OCI-LY1 (cell line): ENCODE measurements around the gene NCF2.

Source experiments
- H2AFZ ChIP-seq: fragments of 200-600 bp; sonication (generic), shearing (Covaris generic); 2 replicates; pipeline ENCODE4 v1.6.0; 2014; ENCODE audit warnings: antibody characterized with exemption, mild to moderate bottlenecking, low read length
- H3F3A ChIP-seq: fragments of 200-600 bp; sonication (generic), shearing (Covaris generic); 2 replicates; pipeline ENCODE4 v1.6.0; 2014; ENCODE audit warnings: mild to moderate bottlenecking, antibody characterized with exemption, low read length, moderate library complexity; ENCODE audit not compliant: insufficient read depth
- H3K27ac ChIP-seq: fragments of 200-600 bp; sonication (generic); 2 replicates; pipeline ENCODE4 v1.5.1; 2014; ENCODE audit warnings: low read length, mixed run types, mild to moderate bottlenecking, low read depth; ENCODE audit not compliant: poor library complexity, severe bottlenecking
- H3K27me3 ChIP-seq: fragments of 200-600 bp; sonication (generic); 2 replicates; pipeline ENCODE4 v1.6.0; 2014; ENCODE audit warnings: antibody characterized with exemption, mild to moderate bottlenecking, low read length, moderate library complexity; ENCODE audit not compliant: insufficient read depth
- H3K36me3 ChIP-seq: fragments of 200-600 bp; sonication (generic); 2 replicates; pipeline ENCODE4 v1.6.1; 2014; ENCODE audit warnings: mild to moderate bottlenecking, antibody characterized with exemption, low read length, moderate library complexity, mixed read lengths; ENCODE audit not compliant: insufficient read depth
- H3K4me1 ChIP-seq: fragments of 200-600 bp; sonication (generic); 2 replicates; pipeline ENCODE4 v1.5.1; 2014; ENCODE audit warnings: mild to moderate bottlenecking, low read length, moderate library complexity; ENCODE audit not compliant: insufficient read depth, severe bottlenecking
- H3K4me2 ChIP-seq: fragments of 200-600 bp; sonication (generic), shearing (Covaris generic); 2 replicates; pipeline ENCODE4 v1.6.1; 2014; ENCODE audit warnings: low read length
- H3K4me3 ChIP-seq: fragments of 200-600 bp; sonication (generic); 2 replicates; pipeline ENCODE4 v1.5.1; 2014; ENCODE audit warnings: low read length, low read depth, mild to moderate bottlenecking, mixed read lengths; ENCODE audit not compliant: poor library complexity, severe bottlenecking
- H3K79me2 ChIP-seq: fragments of 200-600 bp; shearing (Covaris generic); 2 replicates; pipeline ENCODE4 v1.6.1; 2016; ENCODE audit warnings: mixed run types, low read length, mixed read lengths; ENCODE audit not compliant: insufficient read depth
- H3K9ac ChIP-seq: fragments of 200-600 bp; sonication (generic), shearing (Covaris generic); 2 replicates; pipeline ENCODE4 v1.6.1; 2014; ENCODE audit warnings: mild to moderate bottlenecking, low read length, mixed read lengths
- H3K9me2 ChIP-seq: fragments of 200-600 bp; sonication (generic), shearing (Covaris generic); 2 replicates; pipeline ENCODE4 v1.6.1; 2014; ENCODE audit warnings: low read depth, mild to moderate bottlenecking, low read length, mixed read lengths
- H3K9me3 ChIP-seq: fragments of 200-600 bp; shearing (Covaris generic); 2 replicates; pipeline ENCODE4 v1.6.1; 2014; ENCODE audit warnings: low read length, mixed read lengths
- H4K20me1 ChIP-seq: fragments of 200-600 bp; sonication (generic), shearing (Covaris generic); 2 replicates; pipeline ENCODE4 v1.6.0; 2016; ENCODE audit warnings: mild to moderate bottlenecking, low read length; ENCODE audit not compliant: insufficient read depth
- EZH2 ChIP-seq: fragments of 200-600 bp; sonication (generic), shearing (Covaris generic); IDR thresholded peaks from 2 replicates; pipeline ENCODE4 v1.8.0; 2017; ENCODE audit warnings: borderline replicate concordance, mixed run types, mild to moderate bottlenecking, antibody characterized with exemption, low read length, moderate library complexity, mixed read lengths
- TF ChIP-seq, protein P1 (sequence below): fragments of 200-600 bp; sonication (generic), shearing (Covaris generic); IDR thresholded peaks from 2 replicates; pipeline ENCODE4 v1.5.1; 2017; ENCODE audit warnings: mild to moderate bottlenecking, antibody characterized with exemption, low read length, moderate library complexity, mixed read lengths

Gene NCF2

DNA sequence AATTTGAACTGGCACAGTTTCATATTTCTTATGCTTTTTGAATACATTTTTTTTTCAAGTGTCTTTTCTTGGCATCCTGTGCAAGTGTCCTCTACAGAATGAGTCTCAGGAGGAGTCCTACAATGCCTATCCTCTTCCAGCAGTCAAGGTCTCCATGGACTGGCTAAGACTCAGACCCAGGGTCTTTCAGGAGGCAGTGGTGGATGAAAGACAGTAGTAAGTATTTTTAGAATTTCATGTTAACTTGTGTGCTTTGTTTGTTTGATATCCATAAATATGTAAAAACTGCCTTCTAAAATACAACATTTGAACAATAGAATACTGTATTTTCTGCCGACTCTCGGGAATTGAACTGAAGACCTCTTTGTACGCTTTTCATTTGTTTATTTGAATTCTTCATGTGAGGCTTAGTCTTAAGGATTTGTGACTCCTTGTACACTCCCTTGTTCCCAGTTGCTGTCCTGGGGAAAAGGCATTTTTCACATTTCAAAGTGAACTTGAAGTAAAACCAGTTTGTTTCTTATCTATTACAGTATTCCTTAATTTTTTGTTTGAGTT is 56.6 kb downstream of the NCF2 start:
- no peaks in the 10 kb centered on the region for H3K79me2 ChIP-seq
- peaks cover 93% of the 10 kb centered on the region for H3K36me3 ChIP-seq
- H3K4me2 ChIP-seq, result no peak overlapping the region
- no peaks in the 10 kb centered on the region; the same call in 1 of the 2 replicates for H3F3A ChIP-seq
- H2AFZ ChIP-seq, result no peak overlapping the region
- H3K9ac ChIP-seq, result no peak overlapping the region
- no peak overlapping the region for H3K4me3 ChIP-seq
- no peaks in the 10 kb centered on the region for H3K27me3 ChIP-seq
- H3K27ac ChIP-seq, result no peak overlapping the region
- TF ChIP-seq EZH2, result no peak
- TF ChIP-seq, protein P1, sequence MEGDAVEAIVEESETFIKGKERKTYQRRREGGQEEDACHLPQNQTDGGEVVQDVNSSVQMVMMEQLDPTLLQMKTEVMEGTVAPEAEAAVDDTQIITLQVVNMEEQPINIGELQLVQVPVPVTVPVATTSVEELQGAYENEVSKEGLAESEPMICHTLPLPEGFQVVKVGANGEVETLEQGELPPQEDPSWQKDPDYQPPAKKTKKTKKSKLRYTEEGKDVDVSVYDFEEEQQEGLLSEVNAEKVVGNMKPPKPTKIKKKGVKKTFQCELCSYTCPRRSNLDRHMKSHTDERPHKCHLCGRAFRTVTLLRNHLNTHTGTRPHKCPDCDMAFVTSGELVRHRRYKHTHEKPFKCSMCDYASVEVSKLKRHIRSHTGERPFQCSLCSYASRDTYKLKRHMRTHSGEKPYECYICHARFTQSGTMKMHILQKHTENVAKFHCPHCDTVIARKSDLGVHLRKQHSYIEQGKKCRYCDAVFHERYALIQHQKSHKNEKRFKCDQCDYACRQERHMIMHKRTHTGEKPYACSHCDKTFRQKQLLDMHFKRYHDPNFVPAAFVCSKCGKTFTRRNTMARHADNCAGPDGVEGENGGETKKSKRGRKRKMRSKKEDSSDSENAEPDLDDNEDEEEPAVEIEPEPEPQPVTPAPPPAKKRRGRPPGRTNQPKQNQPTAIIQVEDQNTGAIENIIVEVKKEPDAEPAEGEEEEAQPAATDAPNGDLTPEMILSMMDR, result no peak
- H3K9me2 ChIP-seq, result no peaks in the 10 kb centered on the region
- H3K4me1 ChIP-seq, result no peaks in the 10 kb centered on the region
- H4K20me1 ChIP-seq, result no peaks in the 10 kb centered on the region
- no peaks in the 10 kb centered on the region for H3K9me3 ChIP-seq

DNA sequence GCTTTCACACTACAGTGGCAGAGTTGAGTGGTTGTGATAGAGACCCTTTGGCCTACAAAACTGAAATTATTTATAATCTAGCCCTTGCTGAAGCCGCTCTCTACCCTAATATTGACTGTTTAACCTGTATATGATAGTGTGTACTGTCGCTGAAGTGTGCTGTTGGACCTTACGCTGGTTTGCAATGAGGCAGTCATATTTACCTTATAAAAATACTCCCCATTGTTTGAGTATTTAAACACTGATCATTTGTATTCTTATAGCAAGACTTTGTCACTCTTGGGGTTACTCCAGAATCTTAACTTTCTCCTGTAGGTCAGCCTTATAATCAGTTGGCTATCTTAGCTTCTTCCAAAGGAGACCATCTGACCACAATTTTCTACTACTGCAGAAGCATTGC is 61.7 kb downstream of the NCF2 start:
- no peak for TF ChIP-seq EZH2
- TF ChIP-seq, protein P1, result no peak
- Histone ChIP-seq H3K79me2 (no peaks in the 10 kb centered on the region), H3K9me2 (no peaks in the 10 kb centered on the region), H3K4me2 (no peak overlapping the region), H3K9me3 (no peaks in the 10 kb centered on the region), H4K20me1 (no peaks in the 10 kb centered on the region), H3K4me1 (no peaks in the 10 kb centered on the region), H3K27ac (no peak overlapping the region), H3K36me3 (peaks cover 74% of the 10 kb centered on the region), H3F3A (peaks cover 4% of the 10 kb centered on the region; the same call in 1 of the 2 replicates), H3K27me3 (no peaks in the 10 kb centered on the region), H2AFZ (no peak overlapping the region), H3K4me3 (no peak overlapping the region), H3K9ac (no peak overlapping the region)

DNA sequence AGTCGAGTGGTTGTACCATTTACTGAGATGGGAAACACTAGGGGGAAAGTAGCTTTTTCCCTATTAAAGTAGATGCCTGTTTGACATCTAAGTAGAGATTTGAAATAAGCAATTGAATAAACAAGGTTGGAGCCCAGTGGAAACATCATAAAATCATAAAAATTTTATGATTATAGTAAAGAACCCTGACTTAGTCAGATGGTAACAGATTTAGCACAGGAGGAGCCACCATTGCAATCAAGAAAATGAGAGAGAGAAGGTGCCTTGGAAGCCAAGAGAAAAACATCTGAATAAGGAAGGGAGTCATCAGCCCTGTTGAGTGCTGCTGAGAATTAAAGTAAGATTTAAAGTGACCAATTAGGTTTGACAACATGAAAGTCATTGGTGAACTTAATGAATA is 68.2 kb downstream of the NCF2 start:
- Histone ChIP-seq H3K9me3 (no peaks in the 10 kb centered on the region), H3K9ac (no peak overlapping the region), H3F3A (peaks cover 1% of the 10 kb centered on the region; the same call in 1 of the 2 replicates), H3K9me2 (no peaks in the 10 kb centered on the region), H2AFZ (no peak overlapping the region), H3K79me2 (no peaks in the 10 kb centered on the region), H3K27me3 (no peaks in the 10 kb centered on the region), H3K4me3 (no peak overlapping the region), H3K27ac (no peak overlapping the region), H3K4me2 (no peak overlapping the region), H3K4me1 (no peaks in the 10 kb centered on the region), H4K20me1 (no peaks in the 10 kb centered on the region; the same call in 1 of the 2 replicates), H3K36me3 (peaks cover 72% of the 10 kb centered on the region)
- TF ChIP-seq EZH2, result no peak
- TF ChIP-seq, protein P1, result no peak
